Measurements from ENCODE around the gene RPS3. TPM values are rescaled to one million over a fixed set of nuclear protein-coding genes. Genes with fewer than 3 reads are reported as not detected.

RPS3 gene
- total and polyA plus RNA-seq, 2 donors (not counting 1 experiment from before 2014, with no cell fraction given), result 3,389 to 3,642 TPM

GRCh38 chr11:75449776-75450175, 50.5 kb downstream of the RPS3 start:
- Histone ChIP-seq H4K20me1 (ENCODE audit: control insufficient read depth, insufficient read depth, low read length, poor library complexity, severe bottlenecking) (no peaks in the 10 kb centered on the region), H3K79me2 (ENCODE audit: control insufficient read depth, insufficient read depth, low read length) (no peaks in the 10 kb centered on the region), H3K9ac (ENCODE audit: low read length) (no peak overlapping the region), H3K9me3 (ENCODE audit: control extremely low read depth in 1 of 3, control insufficient read depth in 2 of 3, insufficient read depth in 1 of 3, low read length in 2 of 3) (peaks cover 0 to 9% (median 0%) of the 10 kb centered on the region in 3 donors), H3K36me3 (replicated peaks in 1 of 2; ENCODE audit: control extremely low read depth in 1 of 2, control insufficient read depth in 1 of 2, extremely low read depth in 1 of 2, insufficient read depth in 2 of 2, low read length in 1 of 2) (no peaks in the 10 kb centered on the region), H3K4me2 (replicated peaks; ENCODE audit: low read depth, low read length, poor library complexity, severe bottlenecking) (no peak overlapping the region), H3K27me3 (replicated peaks in 1 of 4; ENCODE audit: control extremely low read depth in 1 of 4, control insufficient read depth in 3 of 4, insufficient read depth in 4 of 4, low read length in 3 of 4) (peaks cover 0 to 3% (median under 1%) of the 10 kb centered on the region in 4 experiments), H2AFZ (ENCODE audit: insufficient read depth, low read depth, low read length, poor library complexity, severe bottlenecking) (no peak overlapping the region), H3K4me1 (ENCODE audit: control insufficient read depth in 2 of 2, insufficient read depth in 2 of 2, low read length in 2 of 2) (no peaks in the 10 kb centered on the region), H3K27ac (ENCODE audit: low read length in 2 of 2) (no peak overlapping the region), H3K4me3 (ENCODE audit: control extremely low read depth in 1 of 5, extremely low read depth in 1 of 5, insufficient read depth in 1 of 5, low read depth in 2 of 5, low read length in 4 of 5) (no peak overlapping the region)
- Mint-ChIP-seq H3K4me1 (no peaks in the 10 kb centered on the region), H3K27ac (no peak overlapping the region), H3K9me3 (ENCODE audit: insufficient read depth) (no peaks in the 10 kb centered on the region), H3K4me3 (no peak overlapping the region), H3K27me3 (peaks cover 3% of the 10 kb centered on the region)
- WGBS (ENCODE audit: insufficient coverage), result 95% methylated on average over 7 of the region's 11 CpGs
- no peak for ATAC-seq (ENCODE audit: low read depth)
- ChIA-PET POLR2A (no interaction called here), CTCF (interaction anchor here (1.3 to 2.2 kb wide), 2 partner anchors 82 to 256 kb away, joined by 4 to 8 read pairs; no protein-coding TSS in a partner anchor)
- TF ChIP-seq CTCF (IDR thresholded peaks at IDR 0.05) (no peak), EZH2 (IDR thresholded peaks at IDR 0.05; ENCODE audit: borderline replicate concordance, insufficient read depth, low read depth, low read length, poor library complexity, severe bottlenecking) (no peak)
- no peak for DNase-seq
- intact Hi-C loops (cut with micrococcal nuclease), result no loop called here

GRCh38 chr11:75450236-75450635, 50.9 kb downstream of the RPS3 start:
- H3K9me3 Mint-ChIP-seq (ENCODE audit: insufficient read depth), result no peaks in the 10 kb centered on the region
- Histone ChIP-seq H2AFZ (ENCODE audit: insufficient read depth, low read depth, low read length, poor library complexity, severe bottlenecking) (no peak overlapping the region), H3K9me3 (ENCODE audit: control extremely low read depth in 1 of 3, control insufficient read depth in 2 of 3, insufficient read depth in 1 of 3, low read length in 2 of 3) (peaks cover 0 to 9% (median 0%) of the 10 kb centered on the region in 3 donors), H3K9ac (ENCODE audit: low read length) (no peak overlapping the region), H3K27ac (ENCODE audit: low read length in 2 of 2) (no peak overlapping the region), H3K4me1 (ENCODE audit: control insufficient read depth in 2 of 2, insufficient read depth in 2 of 2, low read length in 2 of 2) (no peaks in the 10 kb centered on the region), H3K79me2 (ENCODE audit: control insufficient read depth, insufficient read depth, low read length) (no peaks in the 10 kb centered on the region), H3K4me2 (replicated peaks; ENCODE audit: low read depth, low read length, poor library complexity, severe bottlenecking) (no peak overlapping the region), H3K4me3 (ENCODE audit: control extremely low read depth in 1 of 5, extremely low read depth in 1 of 5, insufficient read depth in 1 of 5, low read depth in 2 of 5, low read length in 4 of 5) (no peak overlapping the region), H3K36me3 (replicated peaks in 1 of 2; ENCODE audit: control extremely low read depth in 1 of 2, control insufficient read depth in 1 of 2, extremely low read depth in 1 of 2, insufficient read depth in 2 of 2, low read length in 1 of 2) (no peaks in the 10 kb centered on the region), H3K27me3 (replicated peaks in 1 of 4; ENCODE audit: control extremely low read depth in 1 of 4, control insufficient read depth in 3 of 4, insufficient read depth in 4 of 4, low read length in 3 of 4) (peaks cover 0 to 3% (median 0%) of the 10 kb centered on the region in 4 experiments), H4K20me1 (ENCODE audit: control insufficient read depth, insufficient read depth, low read length, poor library complexity, severe bottlenecking) (no peaks in the 10 kb centered on the region)
- H3K4me3 Mint-ChIP-seq, result no peak overlapping the region
- H3K27ac Mint-ChIP-seq, result no peak overlapping the region
- TF ChIP-seq EZH2 (IDR thresholded peaks at IDR 0.05; ENCODE audit: borderline replicate concordance, insufficient read depth, low read depth, low read length, poor library complexity, severe bottlenecking) (no peak), CTCF (IDR thresholded peaks at IDR 0.05) (no peak)
- no peaks in the 10 kb centered on the region for H3K4me1 Mint-ChIP-seq
- intact Hi-C loops (cut with micrococcal nuclease), result no loop called here
- WGBS (ENCODE audit: insufficient coverage), result 96% methylated on average over 7 of the region's 7 CpGs
- CTCF ChIA-PET, result interaction anchor here (1.3 to 2.2 kb wide), 3 partner anchors 74 to 256 kb away, joined by 3 to 8 read pairs (median 4); no protein-coding TSS in a partner anchor
- DNase-seq, result no peak
- POLR2A ChIA-PET, result no interaction called here
- peaks cover under 1% of the 10 kb centered on the region for H3K27me3 Mint-ChIP-seq
- ATAC-seq (ENCODE audit: low read depth), result no peak
